HG03342 (cell line): Measurements from ENCODE around the gene GMEB2.
"Not testable (repeated sequence)": the region's sequence is repeated elsewhere in the genome, so short reads cannot be mapped to it uniquely, and the experiment has no call there.

Source experiments
- ATAC-seq: cut with Tn5 transposase; IDR thresholded peaks from one replicate; pipeline ENCODE4 v1.9.1; 2021; ENCODE audit warnings: mild to moderate bottlenecking, moderate library complexity; ENCODE audit not compliant: unreplicated experiment

GMEB2 gene

GRCh38 chr20:63626424-63627128 is at the start of gene GMEB2:
Gene GMEB2, minus strand, starts transcription at chr20:63627101. Its CDS starts 7,704 bp downstream, at chr20:63619397.
- ATAC-seq = peak; percentile 43

- ATAC-seq = no peak
Observed at GRCh38 chr20:63675681-63676368, 48.9 kb upstream of the GMEB2 start.

GRCh38 chr20:63673951-63674350 is 47.0 kb upstream of the GMEB2 start:
- ATAC-seq = no peak

GRCh38 chr20:63672666-63673065 is 45.8 kb upstream of the GMEB2 start:
- ATAC-seq = no peak

GRCh38 chr20:63671695-63672094 is 44.8 kb upstream of the GMEB2 start:
- not testable (repeated sequence) for ATAC-seq

- no peak for ATAC-seq
Observed at GRCh38 chr20:63668351-63668750, 41.5 kb upstream of the GMEB2 start.

- ATAC-seq = no peak
Observed at GRCh38 chr20:63667858-63668257, 41.0 kb upstream of the GMEB2 start.

GRCh38 chr20:63665708-63666107 is 38.8 kb upstream of the GMEB2 start:
- ATAC-seq = no peak

GRCh38 chr20:63664861-63665594 is 38.1 kb upstream of the GMEB2 start:
- no peak for ATAC-seq

- ATAC-seq = no peak
Observed at GRCh38 chr20:63664143-63664851, 37.4 kb upstream of the GMEB2 start.

GRCh38 chr20:63663332-63664066 is 36.6 kb upstream of the GMEB2 start:
- no peak for ATAC-seq

GRCh38 chr20:63662813-63663189 is 35.9 kb upstream of the GMEB2 start:
- ATAC-seq = no peak

GRCh38 chr20:63661959-63662812 is 35.3 kb upstream of the GMEB2 start:
- no peak for ATAC-seq

GRCh38 chr20:63661108-63661507 is 34.2 kb upstream of the GMEB2 start:
- no peak for ATAC-seq

- no peak for ATAC-seq
Observed at GRCh38 chr20:63660622-63661021, 33.7 kb upstream of the GMEB2 start.

- not testable (repeated sequence) for ATAC-seq
Observed at GRCh38 chr20:63660174-63660573, 33.3 kb upstream of the GMEB2 start.

GRCh38 chr20:63659370-63659769 is 32.5 kb upstream of the GMEB2 start:
- ATAC-seq = no peak

GRCh38 chr20:63658749-63659187 is 31.9 kb upstream of the GMEB2 start:
- ATAC-seq = peak; percentile 4

GRCh38 chr20:63657937-63658748 is 31.2 kb upstream of the GMEB2 start, which contains the start of gene RTEL1:
Gene RTEL1, plus strand, starts transcription at chr20:63658312. Its CDS starts 1,091 bp downstream, at chr20:63659403.
- ATAC-seq = peak; percentile 75
